HCT116 (cell line): ENCODE measurements around the gene SESN1. TPM values are rescaled to one million over a fixed set of nuclear protein-coding genes. Genes with fewer than 3 reads are reported as not detected.

Source experiments
- ATAC-seq: fragments of 200-7000 bp; cut with Tn5 transposase; 2 replicates; pipeline ENCODE4 v1.9.1; 2020; ENCODE audit warnings: mild to moderate bottlenecking, moderate library complexity
- BruUV-seq: library from RNA; stranded (reverse); fragments of 400-500 nt; replicated peaks from 2 replicates; lab custom pipeline; 2021; lab: Mats Ljungman, UMichigan
- CTCF ChIA-PET: fragments of 300-600 bp; sonication (Branson Sonifier 250); formaldehyde crosslinking; loops from one replicate; lab custom pipeline; 2021; ENCODE audit warnings: antibody characterized with exemption; lab: Charles Lee
- POLR2A ChIA-PET: fragments of 300-600, 350-600 bp; sonication (Branson Sonifier 250); formaldehyde crosslinking; loops from one replicate; lab custom pipeline; 2021; ENCODE audit warnings: antibody characterized with exemption; lab: Charles Lee
- RAD21 ChIA-PET, 2 experiments: fragments of 300-600 bp; sonication (Branson Sonifier 250); formaldehyde crosslinking; loops; one replicate each; lab custom pipeline; 2023; ENCODE audit warnings: low total read pairs in 2 of 2; ENCODE audit not compliant: uncharacterized antibody in 2 of 2, unreplicated experiment in 2 of 2, low non-redundant PET in 1 of 2; lab: Charles Lee
- DNase-seq: peaks from one replicate; pipeline ENCODE4 v3.0.0-alpha.2; 2010; ENCODE audit warnings: low read depth, low spot score
- H2AFZ ChIP-seq: fragments of 200-600 bp; shearing (Covaris generic), sonication (generic); 2 replicates; pipeline ENCODE4 v1.6.1; 2017; ENCODE audit warnings: low read depth, mixed run types, mixed read lengths, antibody characterized with exemption, low read length; ENCODE audit not compliant: poor library complexity, severe bottlenecking
- H3K27ac ChIP-seq: 2 replicates; pipeline ENCODE4 v1.5.1; 2012; ENCODE audit warnings: low read depth, low read length
- H3K27me3 ChIP-seq: fragments of 200-600 bp; sonication (generic); 2 replicates; pipeline ENCODE4 v1.6.1; 2016; ENCODE audit warnings: mixed run types, low read length, mixed read lengths; ENCODE audit not compliant: insufficient read depth
- H3K36me3 ChIP-seq, 2 experiments: fragments of 200-500 bp in 1 of 2; fragments of 200-600 bp in 1 of 2; sonication (Bioruptor generic) in 1 of 2; sonication (generic) in 1 of 2; 2 replicates each; pipeline versions ENCODE4 v1.5.1 to v1.6.1; 2014 to 2016; ENCODE audit warnings: low read length in 2 of 2, inconsistent platforms in 1 of 2, mixed read lengths in 1 of 2, mixed run types in 1 of 2; ENCODE audit not compliant: insufficient read depth in 2 of 2, control insufficient read depth in 1 of 2
- H3K4me1 ChIP-seq, 2 experiments: fragments of 200-600 bp in 1 of 2; sonication (generic) in 1 of 2; 2 replicates each; pipeline versions ENCODE4 v1.5.1 to v1.6.1; 2012 to 2017; ENCODE audit warnings: low read length in 2 of 2, inconsistent platforms in 1 of 2, mild to moderate bottlenecking in 1 of 2, mixed read lengths in 1 of 2, mixed run types in 1 of 2, moderate library complexity in 1 of 2; ENCODE audit not compliant: insufficient read depth in 2 of 2, control insufficient read depth in 1 of 2
- H3K4me2 ChIP-seq: fragments of 200-600 bp; sonication (generic); 2 replicates; pipeline ENCODE4 v1.6.1; 2017; ENCODE audit warnings: mixed run types, low read length, mixed read lengths
- H3K4me3 ChIP-seq, 2 experiments: fragments of 200-600 bp in 1 of 2; sonication (generic) in 1 of 2; replicated peaks in 1 of 2; 2 replicates each; pipeline ENCODE4 v1.5.1; 2011 to 2016; ENCODE audit warnings: low read length in 2 of 2, control low read depth in 1 of 2, low read depth in 1 of 2, mild to moderate bottlenecking in 1 of 2, mixed read lengths in 1 of 2, mixed run types in 1 of 2
- H3K79me2 ChIP-seq: fragments of 200-600 bp; sonication (generic); 2 replicates; pipeline ENCODE4 v1.6.1; 2017; ENCODE audit warnings: mild to moderate bottlenecking, mixed run types, low read length, moderate library complexity, mixed read lengths; ENCODE audit not compliant: insufficient read depth
- H3K9ac ChIP-seq: fragments of 200-600 bp; sonication (generic); 2 replicates; pipeline ENCODE4 v1.6.1; 2016; ENCODE audit warnings: low read length, mixed read lengths
- H3K9me2 ChIP-seq: fragments of 200-600 bp; sonication (generic), shearing (Covaris generic); 2 replicates; pipeline ENCODE4 v1.6.1; 2017; ENCODE audit warnings: mixed run types, mild to moderate bottlenecking, moderate library complexity; ENCODE audit not compliant: insufficient read depth
- H3K9me3 ChIP-seq, 2 experiments: fragments of 200-500 bp in 1 of 2; fragments of 200-600 bp in 1 of 2; sonication (Bioruptor generic) in 1 of 2; sonication (generic) in 1 of 2; 2 replicates each; pipeline ENCODE4 v1.6.1; 2014 to 2017; ENCODE audit warnings: low read length in 2 of 2, mixed read lengths in 2 of 2, inconsistent platforms in 1 of 2, low read depth in 1 of 2, mild to moderate bottlenecking in 1 of 2, mixed run types in 1 of 2, moderate library complexity in 1 of 2; ENCODE audit not compliant: control insufficient read depth in 1 of 2, insufficient read depth in 1 of 2
- H4K20me1 ChIP-seq: fragments of 200-600 bp; sonication (generic), shearing (Covaris generic); 2 replicates; pipeline ENCODE4 v1.6.1; 2017; ENCODE audit warnings: mixed run types, mild to moderate bottlenecking, moderate library complexity; ENCODE audit not compliant: insufficient read depth
- ATF3 ChIP-seq: IDR thresholded peaks from 2 replicates; pipeline ENCODE4 v1.6.1; 2012
- CTCF ChIP-seq, 3 experiments: fragments of 200-600 bp in 1 of 3; sonication (generic) in 1 of 3; IDR thresholded peaks in 2 of 3; conservative IDR thresholded peaks in 1 of 3; 2 replicates each; pipeline ENCODE4 v1.5.1; 2012 to 2017; ENCODE audit warnings: low read depth in 2 of 3, low read length in 2 of 3, antibody characterized with exemption in 1 of 3, borderline replicate concordance in 1 of 3, control low read depth in 1 of 3, mild to moderate bottlenecking in 1 of 3, mixed read lengths in 1 of 3, mixed run types in 1 of 3, moderate library complexity in 1 of 3; ENCODE audit not compliant: insufficient read depth in 1 of 3
- EZH2phosphoT487 ChIP-seq: fragments of 200-600 bp; IDR thresholded peaks from 2 replicates; pipeline ENCODE4 v1.6.1; 2018; ENCODE audit warnings: antibody characterized with exemption, borderline replicate concordance
- FOSL1 ChIP-seq: IDR thresholded peaks from 2 replicates; pipeline ENCODE4 v1.6.1; 2012; ENCODE audit warnings: low read depth
- POLR2AphosphoS5 ChIP-seq: IDR thresholded peaks from 2 replicates; pipeline ENCODE4 v1.6.1; 2011; ENCODE audit warnings: mild to moderate bottlenecking, low read depth, low read length, moderate library complexity
- RAD21 ChIP-seq: IDR thresholded peaks from 2 replicates; pipeline ENCODE4 v1.6.1; 2012; ENCODE audit warnings: low read depth, mild to moderate bottlenecking
- YY1 ChIP-seq: IDR thresholded peaks from 2 replicates; pipeline ENCODE4 v1.6.1; 2011; ENCODE audit warnings: low read length, low read depth, moderate library complexity, mild to moderate bottlenecking; ENCODE audit not compliant: insufficient replicate concordance; ENCODE audit errors: extremely low read depth
- intact Hi-C: fragments of 100-400 bp; cut with micrococcal nuclease; formaldehyde crosslinking; loops from 2 replicates; pipeline ENCODE4 v1.10.0; 2022
- total RNA-seq: library from RNA; stranded (reverse); gene quantifications from one replicate; pipeline ENCODE4 v1.2.1, GENCODE V29; 2021; ENCODE audit not compliant: unreplicated experiment

SESN1 gene
- total RNA-seq, 1 experiment from 2014 or later = 9.3 TPM

GRCh38 chr6:108952776-108953486, 141.7 kb downstream of the SESN1 start:
- no peaks in the 10 kb centered on the region for H3K27me3 ChIP-seq
- no peaks in the 10 kb centered on the region for H3K36me3 ChIP-seq
- H2AFZ ChIP-seq = no peak overlapping the region
- ChIA-PET RAD21 (no interaction called here), CTCF (no interaction called here), POLR2A (no interaction called here)
- H3K4me3 ChIP-seq = no peak overlapping the region
- H3K9ac ChIP-seq = no peak overlapping the region
- intact Hi-C loops = no loop called here
- no peak overlapping the region for H3K27ac ChIP-seq
- H4K20me1 ChIP-seq = no peaks in the 10 kb centered on the region
- ATAC-seq = no peak
- no TSS peak for BruUV-seq
- TF ChIP-seq FOSL1 (no peak), POLR2AphosphoS5 (no peak), ATF3 (no peak), RAD21 (no peak), EZH2phosphoT487 (no peak), YY1 (no peak), CTCF (IDR thresholded peaks at IDR 0.05 in 2 of 3, conservative IDR thresholded peaks at IDR 0.05 in 1 of 3; ENCODE audit: borderline replicate concordance in 1 of 3, insufficient read depth in 1 of 3, low read depth in 2 of 3, low read length in 2 of 3) (no peak)
- DNase-seq = no peak
- no peaks in the 10 kb centered on the region for H3K9me2 ChIP-seq
- no peaks in the 10 kb centered on the region for H3K79me2 ChIP-seq
- no peaks in the 10 kb centered on the region for H3K9me3 ChIP-seq
- no peak overlapping the region for H3K4me2 ChIP-seq
- no peaks in the 10 kb centered on the region for H3K4me1 ChIP-seq
